IMR-90 (cell line): ENCODE measurements around the gene AGK. TPM values are rescaled to one million over a fixed set of nuclear protein-coding genes. Genes with fewer than 3 reads are reported as not detected.

ENCODE experiments used
- ATAC-seq: fragments of 200-7000 bp; cut with Tn5 transposase; 2 replicates; pipeline ENCODE4 v1.9.1; 2020; ENCODE audit warnings: low read depth, mild to moderate bottlenecking, moderate library complexity
- BruUV-seq: library from RNA; stranded (reverse); fragments of 400-500 nt; replicated peaks from 2 replicates; lab custom pipeline; 2021; lab: Mats Ljungman, UMichigan
- CTCF ChIA-PET: fragments of 300-600 bp; formaldehyde crosslinking; extraction: SDS; loops from one replicate; lab custom pipeline; 2021; ENCODE audit warnings: antibody characterized with exemption; lab: Yijun Ruan, JAX
- POLR2A ChIA-PET: fragments of 300-600 bp; sonication (Branson Sonifier 250); formaldehyde crosslinking; loops from one replicate; lab custom pipeline; 2022; ENCODE audit warnings: antibody characterized with exemption; ENCODE audit not compliant: unreplicated experiment; lab: Charles Lee
- DNase-seq: peaks from one replicate; pipeline ENCODE4 v3.0.0; 2013
- H2AFZ ChIP-seq: replicated peaks from 2 replicates; pipeline ENCODE3; 2013; ENCODE audit warnings: low read length, mild to moderate bottlenecking; ENCODE audit not compliant: poor library complexity
- H2AK5ac ChIP-seq: 2 replicates; pipeline ENCODE4 v1.6.1; 2013; ENCODE audit warnings: low read depth, low read length, inconsistent platforms
- H2AK9ac ChIP-seq: replicated peaks from 2 replicates; pipeline ENCODE3; 2013; ENCODE audit warnings: mild to moderate bottlenecking, low read depth, low read length, moderate library complexity; ENCODE audit not compliant: poor library complexity
- H2BK120ac ChIP-seq: 2 replicates; pipeline ENCODE4 v1.6.1; 2013; ENCODE audit warnings: low read depth, low read length, inconsistent platforms
- H2BK15ac ChIP-seq: 3 replicates; pipeline ENCODE4 v1.6.1; 2013; ENCODE audit warnings: low read depth, low read length, inconsistent platforms
- H2BK20ac ChIP-seq: 2 replicates; pipeline ENCODE4 v1.6.1; 2013; ENCODE audit warnings: low read depth, mild to moderate bottlenecking, inconsistent platforms, low read length, moderate library complexity
- H2BK5ac ChIP-seq: 2 replicates; pipeline ENCODE4 v1.6.1; 2013; ENCODE audit warnings: mild to moderate bottlenecking, low read depth, low read length, inconsistent platforms; ENCODE audit not compliant: poor library complexity, severe bottlenecking
- H3K14ac ChIP-seq: replicated peaks from 2 replicates; pipeline ENCODE4 v1.6.1; 2013; ENCODE audit warnings: low read depth, low read length, inconsistent platforms
- H3K18ac ChIP-seq: 2 replicates; pipeline ENCODE4 v1.6.1; 2013; ENCODE audit warnings: low read depth, low read length, control low read depth
- H3K23ac ChIP-seq: 2 replicates; pipeline ENCODE4 v1.6.1; 2013; ENCODE audit warnings: low read depth, low read length, inconsistent platforms
- H3K27ac ChIP-seq: 2 replicates; pipeline ENCODE4 v1.5.1; 2013; ENCODE audit warnings: mild to moderate bottlenecking, control low read depth, low read length; ENCODE audit not compliant: insufficient read depth
- H3K27me3 ChIP-seq: 2 replicates; pipeline ENCODE4 v1.6.1; 2013; ENCODE audit warnings: low read length; ENCODE audit not compliant: control insufficient read depth, insufficient read depth
- H3K36me3 ChIP-seq: 2 replicates; pipeline ENCODE4 v1.6.1; 2013; ENCODE audit warnings: low read length, mixed read lengths; ENCODE audit not compliant: control insufficient read depth, insufficient read depth
- H3K4ac ChIP-seq: 2 replicates; pipeline ENCODE4 v1.6.1; 2013; ENCODE audit warnings: low read depth, low read length, inconsistent platforms
- H3K4me1 ChIP-seq: 2 replicates; pipeline ENCODE4 v1.6.1; 2013; ENCODE audit warnings: low read length, mixed read lengths; ENCODE audit not compliant: control insufficient read depth, insufficient read depth
- H3K4me2 ChIP-seq: 2 replicates; pipeline ENCODE4 v1.6.1; 2013; ENCODE audit warnings: low read depth, mild to moderate bottlenecking, control low read depth, low read length, moderate library complexity
- H3K4me3 ChIP-seq: 2 replicates; pipeline ENCODE4 v1.5.1; 2013; ENCODE audit warnings: low read depth, mild to moderate bottlenecking, control low read depth, low read length, moderate library complexity; ENCODE audit not compliant: insufficient read depth
- H3K56ac ChIP-seq: 2 replicates; pipeline ENCODE4 v1.6.1; 2013; ENCODE audit warnings: low read length, inconsistent platforms; ENCODE audit not compliant: insufficient read depth; ENCODE audit errors: extremely low read depth
- H3K79me1 ChIP-seq, 2 experiments: 2 replicates each; pipeline ENCODE4 v1.6.1; 2013; ENCODE audit warnings: low read length in 2 of 2, inconsistent platforms in 1 of 2, low read depth in 1 of 2
- H3K9ac ChIP-seq: 2 replicates; pipeline ENCODE4 v1.6.1; 2013; ENCODE audit warnings: low read depth, low read length, control low read depth
- H3K9me1 ChIP-seq: 2 replicates; pipeline ENCODE4 v1.6.1; 2013; ENCODE audit warnings: low read length, inconsistent platforms; ENCODE audit not compliant: insufficient read depth
- H3K9me3 ChIP-seq: 2 replicates; pipeline ENCODE4 v1.6.1; 2013; ENCODE audit warnings: low read length; ENCODE audit not compliant: control insufficient read depth, insufficient read depth
- H4K20me1 ChIP-seq: 2 replicates; pipeline ENCODE4 v1.6.1; 2013; ENCODE audit warnings: low read length, inconsistent platforms; ENCODE audit not compliant: insufficient read depth
- H4K5ac ChIP-seq: 2 replicates; pipeline ENCODE4 v1.6.1; 2013; ENCODE audit warnings: mild to moderate bottlenecking, low read depth, low read length, control low read depth
- H4K8ac ChIP-seq, 2 experiments: 2 replicates each; pipeline ENCODE4 v1.6.1; 2013; ENCODE audit warnings: low read depth in 2 of 2, low read length in 2 of 2, control low read depth in 1 of 2, inconsistent platforms in 1 of 2
- H4K91ac ChIP-seq: 2 replicates; pipeline ENCODE4 v1.6.1; 2013; ENCODE audit warnings: low read depth, low read length, inconsistent platforms; ENCODE audit not compliant: insufficient read depth
- CHD1 ChIP-seq: IDR thresholded peaks from 2 replicates; pipeline ENCODE4 v1.6.1; 2012; ENCODE audit warnings: low read depth, low read length, improper control_type of control experiment
- MAFK ChIP-seq: IDR thresholded peaks from 2 replicates; pipeline ENCODE4 v1.6.1; 2012; ENCODE audit warnings: low read depth, low read length, improper control_type of control experiment
- RFX5 ChIP-seq: IDR thresholded peaks from 2 replicates; pipeline ENCODE4 v1.8.0; 2012; ENCODE audit warnings: low read depth, mild to moderate bottlenecking, low read length, moderate library complexity
- WGBS, 2 experiments: methylation state at CpG; one replicate each; pipeline versions ENCODE4 v1.1.5 to v1.1.7; 2013; ENCODE audit warnings: missing lambda C conversion rate in 2 of 2; ENCODE audit not compliant: insufficient read length in 1 of 2; ENCODE audit errors: extremely low coverage in 2 of 2; 5-methylcytosine and 5-hydroxymethylcytosine counted together
- dilution Hi-C: fragments of 300-500 bp; cut with HindIII; formaldehyde crosslinking; loops from one replicate; pipeline ENCODE4 v1.14.3; 2018; ENCODE audit warnings: low sequenced_read_pairs; ENCODE audit not compliant: unreplicated experiment
- in situ Hi-C: fragments of 300-500 bp; cut with MboI; formaldehyde crosslinking; loops from 3 replicates; pipeline ENCODE4 v1.14.3; 2019; ENCODE audit warnings: low sequenced_read_pairs, inconsistent platforms, mixed read lengths
- intact Hi-C: fragments of 100-400 bp; cut with micrococcal nuclease; formaldehyde crosslinking; loops from 2 replicates; pipeline ENCODE4 v1.10.0; 2022
- polyA plus RNA-seq, 3 experiments: library from polyadenylated mRNA; depleted of rRNA; stranded (reverse); fragments of >200 nt; gene quantifications; 2 replicates each; pipeline ENCODE4 v1.2.3, GENCODE V29; 2012; ENCODE audit warnings: low replicate concordance in 1 of 3
- total RNA-seq: library from RNA; depleted of rRNA; stranded (reverse); fragments of >200 nt; gene quantifications from 2 replicates; pipeline ENCODE4 v1.2.3, GENCODE V29; 2012

Gene AGK
- total and polyA plus RNA-seq, 2 of the 4 experiments (the other 2 are of a cell fraction), result 35.5 to 37.3 TPM

DNA sequence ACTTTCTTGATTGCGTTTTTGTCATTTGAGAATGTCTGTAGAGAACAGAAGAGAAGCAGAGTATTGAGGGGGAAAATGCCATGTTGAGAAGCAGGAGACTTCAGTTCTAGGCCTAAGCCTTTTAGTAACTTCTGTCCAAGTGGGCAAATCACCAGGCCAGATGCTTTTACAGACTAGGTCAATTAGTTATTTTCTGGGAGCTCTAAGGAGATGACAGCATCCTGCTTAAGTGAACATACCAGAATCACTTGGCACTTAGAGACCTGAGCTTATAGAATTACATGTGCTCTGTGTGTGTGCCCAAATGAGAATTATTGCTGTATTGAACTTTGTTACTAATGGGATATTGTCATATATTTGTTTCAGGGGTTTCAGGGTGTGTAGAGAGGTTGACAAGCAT lies 24.0 kb downstream of the AGK start:
- H3K23ac ChIP-seq, result no peak overlapping the region
- 0 out of 2 replicates have a peak, but pooled peaks cover 3% of the 10 kb centered on the region for H3K36me3 ChIP-seq
- ATAC-seq (peak; percentile 35), DNase-seq (peak; percentile 18)
- no peaks in the 10 kb centered on the region for H3K27me3 ChIP-seq
- no peak overlapping the region for H2BK120ac ChIP-seq
- H3K9me3 ChIP-seq, result peaks cover 7% of the 10 kb centered on the region
- no TSS peak for BruUV-seq
- H3K4me2 ChIP-seq, result no peak overlapping the region
- H2AFZ ChIP-seq, result no peak overlapping the region
- H2AK9ac ChIP-seq, result no peak overlapping the region
- H3K56ac ChIP-seq, result no peak overlapping the region
- no peak overlapping the region for H3K4ac ChIP-seq
- no peak overlapping the region for H3K9ac ChIP-seq
- no peaks in the 10 kb centered on the region for H3K4me1 ChIP-seq
- ChIA-PET CTCF (no interaction called here), POLR2A (no interaction called here)
- in situ Hi-C loops, result no loop called here
- no CpG with 5 or more reads among the region's 1 CpG for WGBS, 2 experiments
- H4K91ac ChIP-seq, result no peak overlapping the region
- H3K9me1 ChIP-seq, result no peaks in the 10 kb centered on the region
- H3K79me1 ChIP-seq, result peaks cover 0 to 7% of the 10 kb centered on the region in 2 experiments; a peak in 1 of 4 replicates
- no peak overlapping the region for H4K8ac ChIP-seq
- H4K20me1 ChIP-seq, result no peaks in the 10 kb centered on the region
- TF ChIP-seq RFX5, result no peak
- no peak for TF ChIP-seq MAFK
- TF ChIP-seq CHD1, result no peak
- dilution Hi-C loops, result no loop called here
- no peak overlapping the region for H3K18ac ChIP-seq
- no peak overlapping the region for H2BK5ac ChIP-seq
- no peak overlapping the region for H2BK20ac ChIP-seq
- H2AK5ac ChIP-seq, result no peak overlapping the region
- H3K27ac ChIP-seq, result no peak overlapping the region
- no peak overlapping the region for H2BK15ac ChIP-seq
- H3K14ac ChIP-seq, result no peak overlapping the region
- H4K5ac ChIP-seq, result no peak overlapping the region
- intact Hi-C loops, result loop anchor here (2.0 kb wide), 1 partner anchor 16 kb away; no protein-coding TSS in a partner anchor
- H3K4me3 ChIP-seq, result no peak overlapping the region
